Tibial artery (tissue), 4 donors: ENCODE data around the gene ATP1A4.
A peak's percentile ranks its signal among the peaks of the same experiment; 100 is the strongest.

ENCODE experiments used
- DNase-seq, 2 donors: peaks; one replicate each; pipeline ENCODE4 v3.0.0-alpha.2; 2019
- H3K27ac ChIP-seq, 2 donors: fragments of 200-600 bp; sonication (generic) in 1 of 2; 1 replicate in 1 of 2; 2 replicates in 1 of 2; pipeline ENCODE4 v1.5.1; 2018 to 2019; ENCODE audit warnings: mild to moderate bottlenecking in 1 of 2
- H3K27me3 ChIP-seq, 2 donors: fragments of 200-600 bp; sonication (generic) in 1 of 2; one replicate each; pipeline versions ENCODE4 v1.5.1 to v1.6.0; 2016 to 2019
- H3K36me3 ChIP-seq, 3 donors: fragments of 200-600 bp; sonication (generic) in 2 of 3; one replicate each; pipeline ENCODE4 v1.5.1; 2016 to 2019; ENCODE audit warnings: mild to moderate bottlenecking in 2 of 3
- H3K4me1 ChIP-seq, 4 donors: fragments of 200-600 bp; sonication (generic) in 2 of 4; 1 replicate in 3 of 4; 2 replicates in 1 of 4; pipeline ENCODE4 v1.5.1; 2016 to 2019
- H3K4me3 ChIP-seq, 2 donors: fragments of 200-600 bp; sonication (generic) in 1 of 2; 1 replicate in 1 of 2; 2 replicates in 1 of 2; pipeline ENCODE4 v1.5.1; 2018 to 2019; ENCODE audit warnings: mild to moderate bottlenecking in 2 of 2
- H3K9me3 ChIP-seq, 3 donors: fragments of 200-600 bp; sonication (generic) in 1 of 3; one replicate each; pipeline ENCODE4 v1.5.1; 2016 to 2019
- CTCF ChIP-seq, 2 experiments: fragments of 200-600 bp in 1 of 2; fragments of 450-650 bp in 1 of 2; IDR thresholded peaks; one replicate each; pipeline ENCODE4 v1.5.1; 2017 to 2019; ENCODE audit warnings: antibody characterized with exemption in 2 of 2, mild to moderate bottlenecking in 1 of 2, moderate library complexity in 1 of 2
- intact Hi-C: fragments of 100-400 bp; cut with DNase I; formaldehyde crosslinking; loops from one replicate; pipeline ENCODE4 v1.15.0; 2023; ENCODE audit warnings: low total_unique reads

The ATP1A4 gene

GRCh38 chr1:160207118-160207650, 55.8 kb downstream of the ATP1A4 start:
- Histone ChIP-seq H3K9me3 (no peaks in the 10 kb centered on the region), H3K27ac (peak overlapping the region; percentile 97 to 98), H3K4me3 (no peak overlapping the region), H3K4me1 (peaks cover 0 to 63% (median 51%) of the 10 kb centered on the region in 4 donors), H3K36me3 (peaks cover 11 to 31% (median 18%) of the 10 kb centered on the region in 3 donors), H3K27me3 (no peaks in the 10 kb centered on the region)
- no peak for TF ChIP-seq CTCF (IDR thresholded peaks at IDR 0.05)
- DNase-seq: no peak
- intact Hi-C loops: no loop called here

GRCh38 chr1:160207771-160208556, 56.6 kb downstream of the ATP1A4 start:
- no peak for DNase-seq
- Histone ChIP-seq H3K27ac (peak overlapping the region; percentile 97 to 98), H3K4me1 (peaks cover 0 to 63% (median 51%) of the 10 kb centered on the region in 4 donors), H3K4me3 (no peak overlapping the region), H3K36me3 (peaks cover 19 to 38% (median 26%) of the 10 kb centered on the region in 3 donors), H3K9me3 (no peaks in the 10 kb centered on the region), H3K27me3 (no peaks in the 10 kb centered on the region)
- intact Hi-C loops: no loop called here
- no peak for TF ChIP-seq CTCF (IDR thresholded peaks at IDR 0.05)

- intact Hi-C loops: no loop called here
- no peaks in the 10 kb centered on the region for H3K9me3 ChIP-seq
- TF ChIP-seq CTCF (IDR thresholded peaks at IDR 0.05): no peak
- no peak for DNase-seq
- H3K27ac ChIP-seq: peak overlapping the region; percentile 97 to 98
- H3K4me1 ChIP-seq: peaks cover 0 to 63% (median 51%) of the 10 kb centered on the region in 4 donors
- H3K4me3 ChIP-seq: no peak overlapping the region
- H3K36me3 ChIP-seq: peaks cover 27 to 46% (median 33%) of the 10 kb centered on the region in 3 donors
- no peaks in the 10 kb centered on the region for H3K27me3 ChIP-seq
These were observed 57.3 kb downstream of the ATP1A4 start for GRCh38 chr1:160208557-160209320.

GRCh38 chr1:160209321-160210046, 58.1 kb downstream of the ATP1A4 start:
- Histone ChIP-seq H3K27ac (peak overlapping the region; percentile 97 to 98), H3K36me3 (peaks cover 34 to 54% (median 41%) of the 10 kb centered on the region in 3 donors), H3K27me3 (no peaks in the 10 kb centered on the region), H3K9me3 (no peaks in the 10 kb centered on the region), H3K4me1 (peaks cover 0 to 59% (median 47%) of the 10 kb centered on the region in 4 donors), H3K4me3 (no peak overlapping the region)
- TF ChIP-seq CTCF (IDR thresholded peaks at IDR 0.05): no peak
- DNase-seq: no peak
- intact Hi-C loops: no loop called here

GRCh38 chr1:160210561-160210960, 59.2 kb downstream of the ATP1A4 start:
- intact Hi-C loops: no loop called here
- no peaks in the 10 kb centered on the region for H3K9me3 ChIP-seq
- DNase-seq: no peak
- no peak overlapping the region for H3K4me3 ChIP-seq
- H3K4me1 ChIP-seq: peaks cover 0 to 53% (median 42%) of the 10 kb centered on the region in 4 donors
- peak overlapping the region; percentile 43 to 97 for H3K27ac ChIP-seq
- peaks cover 45 to 64% (median 50%) of the 10 kb centered on the region in 3 donors for H3K36me3 ChIP-seq
- no peak for TF ChIP-seq CTCF (IDR thresholded peaks at IDR 0.05)
- no peaks in the 10 kb centered on the region for H3K27me3 ChIP-seq
